Renal cortical epithelial cell (primary cell): ENCODE data around the gene ZNF780A. TPM values are rescaled to one million over a fixed set of nuclear protein-coding genes. Genes with fewer than 3 reads are reported as not detected.
"Not testable (repeated sequence)": the region's sequence is repeated elsewhere in the genome, so short reads cannot be mapped to it uniquely, and the experiment has no call there.

Experiments
- DNase-seq: peaks from one replicate; pipeline ENCODE4 v3.0.0-alpha.2; 2011; ENCODE audit warnings: low read depth
- total RNA-seq: library from RNA; depleted of rRNA; stranded (reverse); fragments of >200 nt; gene quantifications from 2 replicates; pipeline ENCODE4 v1.2.3, GENCODE V29; 2014

Gene ZNF780A
- 7.5 and 40.4 TPM in 2 replicates for total RNA-seq

- peak; percentile 55 for DNase-seq
Observed at GRCh38 chr19:40090241-40091204, at the start of gene ZNF780A. Gene ZNF780A, minus strand, starts transcription at chr19:40090943. Its CDS starts 6,190 bp downstream, at chr19:40084753.

- peak; percentile 53 for DNase-seq
Observed at GRCh38 chr19:40139533-40140287, 49.0 kb upstream of the ZNF780A start.

- no peak for DNase-seq
Observed at GRCh38 chr19:40136818-40137217, 46.1 kb upstream of the ZNF780A start.

GRCh38 chr19:40134866-40135265 lies 44.1 kb upstream of the ZNF780A start:
- DNase-seq = no peak

DNA sequence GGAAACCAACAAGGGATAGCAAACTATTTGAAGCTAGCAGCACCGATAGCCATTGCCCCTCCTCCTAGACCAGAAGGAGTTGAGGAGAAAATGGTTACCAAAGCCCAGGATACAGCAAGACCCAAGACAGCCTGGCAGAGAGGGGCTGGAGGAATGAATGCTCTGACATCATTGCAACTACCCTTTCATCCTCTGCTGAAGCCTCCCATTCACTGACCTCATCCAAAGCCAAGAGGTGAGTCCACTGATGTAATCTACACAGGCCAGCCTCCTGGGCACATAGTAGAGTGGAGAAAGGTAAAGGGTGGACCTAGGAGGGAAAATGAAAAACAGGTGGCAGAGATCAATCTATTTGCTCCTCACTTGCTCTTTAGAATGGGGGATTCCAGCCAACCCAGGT lies 42.7 kb upstream of the ZNF780A start:
- no peak for DNase-seq

GRCh38 chr19:40130013-40130412 lies 39.3 kb upstream of the ZNF780A start:
- no peak for DNase-seq

- DNase-seq = no peak
Observed at GRCh38 chr19:40129425-40129824, 38.7 kb upstream of the ZNF780A start.

- no peak for DNase-seq
Observed at GRCh38 chr19:40128991-40129390, 38.2 kb upstream of the ZNF780A start.

DNA sequence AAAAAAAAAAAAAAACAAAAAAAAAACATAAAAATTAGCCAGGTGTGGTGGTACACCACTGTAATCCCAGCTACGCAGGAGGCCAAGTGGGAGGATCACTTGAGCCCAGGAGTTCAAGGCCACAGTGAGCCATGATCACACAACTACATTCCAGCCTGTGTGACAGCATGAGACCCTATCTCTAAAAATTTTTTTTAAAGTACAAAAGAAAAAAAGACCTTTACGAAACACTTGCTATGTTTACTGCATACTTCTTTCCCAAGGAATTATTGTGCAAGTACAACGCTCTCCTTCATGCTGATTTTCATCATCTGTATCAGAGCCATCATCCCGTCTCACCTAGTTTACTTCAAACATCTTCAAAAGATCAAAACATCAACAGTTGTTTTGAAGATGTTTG lies 28.6 kb upstream of the ZNF780A start:
- DNase-seq = no peak

GRCh38 chr19:40118638-40119037 lies 27.9 kb upstream of the ZNF780A start:
- not testable (repeated sequence) for DNase-seq

DNA sequence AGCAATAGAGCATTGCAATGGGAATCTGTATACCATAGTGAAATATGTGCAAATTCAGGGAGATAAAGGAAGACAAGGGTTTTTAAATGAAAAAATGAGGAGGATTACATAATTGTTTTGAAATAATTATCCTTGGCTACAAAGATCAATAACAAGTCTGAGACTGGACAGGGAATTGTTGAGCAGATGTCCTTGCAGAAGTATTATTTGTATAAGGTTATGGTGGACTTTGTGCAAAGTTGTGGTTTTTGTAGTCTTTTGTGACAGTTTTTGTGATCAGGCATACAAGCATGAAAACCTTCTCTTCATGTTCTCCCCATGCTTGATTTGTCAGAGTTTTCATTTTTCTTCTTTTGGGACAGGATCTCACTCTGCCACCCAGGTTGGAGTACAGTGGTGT lies 25.3 kb upstream of the ZNF780A start:
- DNase-seq = no peak

DNA sequence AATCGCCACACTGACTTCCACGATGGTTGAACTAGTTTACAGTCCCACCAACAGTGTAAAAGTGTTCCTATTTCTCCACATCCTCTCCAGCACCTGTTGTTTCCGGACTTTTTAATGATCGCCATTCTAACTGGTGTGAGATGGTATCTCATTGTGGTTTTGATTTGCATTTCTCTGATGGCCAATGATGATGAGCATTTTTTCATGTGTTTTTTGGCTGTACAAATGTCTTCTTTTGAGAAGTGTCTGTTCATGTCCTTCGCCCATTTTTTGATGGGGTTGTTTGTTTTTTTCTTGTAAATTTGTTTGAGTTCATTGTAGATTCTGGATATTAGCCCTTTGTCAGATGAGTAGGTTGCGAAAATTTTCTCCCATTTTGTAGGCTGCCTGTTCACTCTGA lies 23.4 kb upstream of the ZNF780A start:
- DNase-seq = not testable (repeated sequence)

DNA sequence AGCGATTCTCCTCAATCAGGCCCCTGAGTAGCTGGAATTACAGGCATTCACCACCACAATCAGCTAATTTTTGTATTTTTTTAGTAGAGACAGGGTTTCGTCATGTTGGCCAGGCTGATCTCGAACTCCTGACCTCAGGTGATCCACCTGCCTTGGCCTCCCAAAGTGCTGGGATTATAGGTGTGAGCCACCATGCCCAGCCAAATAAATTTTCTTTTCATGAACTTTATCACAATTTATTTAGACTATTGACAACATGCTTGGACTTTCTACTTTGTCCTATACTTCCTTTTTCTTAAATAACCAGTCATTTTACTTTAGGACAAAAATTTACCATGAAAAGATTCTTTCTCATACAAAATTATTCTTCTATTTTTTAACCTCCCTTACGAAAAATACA lies 21.5 kb upstream of the ZNF780A start:
- not testable (repeated sequence) for DNase-seq

- DNase-seq = no peak
Observed at GRCh38 chr19:40110570-40110969, 19.8 kb upstream of the ZNF780A start.

DNA sequence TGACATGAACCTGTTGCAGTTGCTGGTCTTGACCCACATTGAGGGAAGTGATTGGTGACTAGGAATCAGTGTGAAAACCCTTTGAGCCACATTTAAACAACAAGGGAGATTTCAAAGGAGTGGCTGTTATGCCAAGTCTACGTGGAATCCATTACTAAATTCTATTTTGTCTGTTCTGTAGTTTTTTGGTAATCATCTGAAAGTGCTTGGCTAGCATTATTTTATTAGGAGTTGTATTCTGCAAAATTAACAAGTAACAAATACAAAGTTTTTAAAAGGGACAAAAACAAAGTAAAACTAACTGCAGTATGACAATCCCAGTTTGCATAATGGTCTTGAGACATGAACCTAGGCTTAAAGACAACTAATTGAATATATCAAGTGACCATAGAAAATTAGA lies 14.0 kb upstream of the ZNF780A start:
- DNase-seq = no peak

DNA sequence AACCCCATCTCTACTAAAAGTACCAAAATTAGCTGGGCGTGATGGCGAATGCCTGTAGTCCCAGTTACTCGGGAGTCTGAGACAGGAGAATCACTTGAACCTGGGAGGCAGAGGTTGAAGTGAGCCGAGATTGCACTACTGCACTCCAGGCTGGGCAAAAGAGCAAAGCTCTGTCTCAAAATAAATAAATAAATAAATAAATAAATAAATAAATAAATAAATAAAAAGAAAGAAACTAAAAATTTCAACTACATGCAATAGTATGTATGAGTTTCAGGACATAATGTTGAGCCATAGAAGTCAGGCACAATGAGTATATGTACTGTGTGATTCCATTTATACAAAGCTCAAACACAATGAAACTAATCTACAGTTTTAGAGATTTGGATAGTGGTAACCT lies 12.9 kb upstream of the ZNF780A start:
- DNase-seq = no peak

DNA sequence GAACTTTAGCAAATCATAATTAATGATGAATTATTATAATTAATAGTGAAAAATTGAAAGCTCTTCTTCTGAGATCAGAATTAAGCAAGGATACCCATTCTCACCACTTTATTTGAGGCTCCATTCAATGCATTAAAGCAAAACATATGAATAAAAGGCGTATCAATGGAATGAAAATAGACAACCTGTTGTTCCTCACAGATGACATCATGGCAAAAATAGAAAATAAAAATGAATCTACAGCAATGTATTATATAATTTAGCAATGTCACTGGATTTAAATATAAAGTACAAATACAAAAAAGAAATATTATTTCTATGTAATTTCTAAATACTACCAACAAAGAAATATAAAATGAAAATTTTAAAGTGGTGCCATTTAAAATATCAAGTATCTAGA lies 11.1 kb upstream of the ZNF780A start:
- no peak for DNase-seq

GRCh38 chr19:40093416-40093815 lies 2.7 kb upstream of the ZNF780A start:
- no peak for DNase-seq

- no peak for DNase-seq
Observed at GRCh38 chr19:40091205-40092129, 724 bp upstream of the ZNF780A start.

DNA sequence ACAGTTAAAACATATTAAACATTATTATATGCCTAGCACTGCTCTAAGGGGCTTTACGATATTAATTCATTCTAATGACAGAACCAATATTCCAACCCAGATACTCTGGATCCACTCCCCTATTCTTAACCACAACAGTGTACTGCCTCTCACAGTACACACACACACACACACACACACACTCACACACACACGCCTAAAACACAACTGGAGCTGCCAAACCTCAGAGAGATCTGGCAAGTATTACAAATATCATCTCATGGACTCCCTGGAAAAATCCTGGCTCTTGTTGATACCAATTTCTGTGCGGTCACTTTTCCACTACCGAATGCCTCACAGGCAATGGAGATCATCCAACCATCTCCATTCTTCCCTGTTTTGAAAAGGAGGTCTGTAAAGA lies 1.3 kb downstream of the ZNF780A start:
- peak; percentile 26 for DNase-seq

- no peak for DNase-seq
Observed at GRCh38 chr19:40088299-40089047, 2.3 kb downstream of the ZNF780A start.
